Cardiac septum (tissue), 1 donor: ENCODE data around the gene NTSR2. TPM values are rescaled to one million over a fixed set of nuclear protein-coding genes. Genes with fewer than 3 reads are reported as not detected.

Experiments
- DNase-seq: peaks from one replicate; pipeline ENCODE4 v3.0.0-alpha.2; 2020; ENCODE audit warnings: low spot score
- intact Hi-C: fragments of 100-400 bp; cut with DNase I; formaldehyde crosslinking; loops from one replicate; pipeline ENCODE4 v1.14.0; 2022
- total RNA-seq: library from RNA; stranded (reverse); fragmentation: NEBNext Ultra II Directional; extraction: Animal tissue kit (Norgen Biotek cat#: 25700); gene quantifications from one replicate; pipeline ENCODE4 v1.2.1, GENCODE V29; 2021
- donor health status: DM: no; HTN: no; CAD: no.

Gene NTSR2
- total RNA-seq, 1 donor from 2014 or later, result not detected

GRCh38 chr2:11615209-11615608 is 54.8 kb downstream of the NTSR2 start:
- intact Hi-C loops, result no loop called here
- no peak for DNase-seq

GRCh38 chr2:11613297-11613696 is 56.7 kb downstream of the NTSR2 start:
- intact Hi-C loops, result no loop called here
- DNase-seq, result no peak

GRCh38 chr2:11612553-11613215 is 57.3 kb downstream of the NTSR2 start:
- no peak for DNase-seq

GRCh38 chr2:11611251-11611650 is 58.7 kb downstream of the NTSR2 start:
- intact Hi-C loops, result no loop called here
- DNase-seq, result no peak

More at GRCh38 chr2:11612553-11613215, 57.3 kb downstream of the NTSR2 start:
- intact Hi-C loops, result no loop called here

GRCh38 chr2:11610624-11611242 is 59.3 kb downstream of the NTSR2 start:
- DNase-seq, result no peak
- intact Hi-C loops, result no loop called here

Other genes starting within 250 kb of the NTSR2 start
- 18.7 TPM for gene E2F6, start 204.0 kb downstream of the NTSR2 start, total RNA-seq
- gene GREB1, start 136.2 kb downstream of the NTSR2 start, total RNA-seq, result 2.9 TPM
- gene LPIN1, start 76.4 kb upstream of the NTSR2 start, total RNA-seq, result 27.8 TPM